Measurements from ENCODE around the gene NF1.

DNA sequence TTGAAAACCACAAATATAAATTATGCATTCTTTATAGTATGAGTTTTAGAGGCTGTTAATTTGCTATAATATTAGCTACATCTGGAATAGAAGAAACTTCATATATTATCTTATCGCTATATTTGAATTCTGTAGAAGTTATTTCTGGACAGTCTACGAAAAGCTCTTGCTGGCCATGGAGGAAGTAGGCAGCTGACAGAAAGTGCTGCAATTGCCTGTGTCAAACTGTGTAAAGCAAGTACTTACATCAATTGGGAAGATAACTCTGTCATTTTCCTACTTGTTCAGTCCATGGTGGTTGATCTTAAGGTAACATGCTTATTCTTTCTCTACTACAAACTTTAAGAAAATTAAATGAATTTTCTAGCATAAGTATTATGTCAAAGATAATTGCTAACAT lies 105.5 kb downstream of the NF1 start:
- TF ChIP-seq, protein P1, sequence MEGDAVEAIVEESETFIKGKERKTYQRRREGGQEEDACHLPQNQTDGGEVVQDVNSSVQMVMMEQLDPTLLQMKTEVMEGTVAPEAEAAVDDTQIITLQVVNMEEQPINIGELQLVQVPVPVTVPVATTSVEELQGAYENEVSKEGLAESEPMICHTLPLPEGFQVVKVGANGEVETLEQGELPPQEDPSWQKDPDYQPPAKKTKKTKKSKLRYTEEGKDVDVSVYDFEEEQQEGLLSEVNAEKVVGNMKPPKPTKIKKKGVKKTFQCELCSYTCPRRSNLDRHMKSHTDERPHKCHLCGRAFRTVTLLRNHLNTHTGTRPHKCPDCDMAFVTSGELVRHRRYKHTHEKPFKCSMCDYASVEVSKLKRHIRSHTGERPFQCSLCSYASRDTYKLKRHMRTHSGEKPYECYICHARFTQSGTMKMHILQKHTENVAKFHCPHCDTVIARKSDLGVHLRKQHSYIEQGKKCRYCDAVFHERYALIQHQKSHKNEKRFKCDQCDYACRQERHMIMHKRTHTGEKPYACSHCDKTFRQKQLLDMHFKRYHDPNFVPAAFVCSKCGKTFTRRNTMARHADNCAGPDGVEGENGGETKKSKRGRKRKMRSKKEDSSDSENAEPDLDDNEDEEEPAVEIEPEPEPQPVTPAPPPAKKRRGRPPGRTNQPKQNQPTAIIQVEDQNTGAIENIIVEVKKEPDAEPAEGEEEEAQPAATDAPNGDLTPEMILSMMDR (IDR thresholded peaks at IDR 0.05): no peak
- no peak for TF ChIP-seq POLR2A (IDR thresholded peaks at IDR 0.05)

All from Peyer's patch (tissue), 4 donors.